ENCODE results near the gene TYMS.

Gene TYMS

GRCh38 chr18:657311-658000, at the start of gene TYMS:
Gene TYMS, plus strand, starts transcription at chr18:657653. Its CDS starts 90 bp downstream, at chr18:657743.
- peak; percentile 28 for DNase-seq

- no peak for DNase-seq
Observed at GRCh38 chr18:607930-608329, 49.5 kb upstream of the TYMS start.

DNA sequence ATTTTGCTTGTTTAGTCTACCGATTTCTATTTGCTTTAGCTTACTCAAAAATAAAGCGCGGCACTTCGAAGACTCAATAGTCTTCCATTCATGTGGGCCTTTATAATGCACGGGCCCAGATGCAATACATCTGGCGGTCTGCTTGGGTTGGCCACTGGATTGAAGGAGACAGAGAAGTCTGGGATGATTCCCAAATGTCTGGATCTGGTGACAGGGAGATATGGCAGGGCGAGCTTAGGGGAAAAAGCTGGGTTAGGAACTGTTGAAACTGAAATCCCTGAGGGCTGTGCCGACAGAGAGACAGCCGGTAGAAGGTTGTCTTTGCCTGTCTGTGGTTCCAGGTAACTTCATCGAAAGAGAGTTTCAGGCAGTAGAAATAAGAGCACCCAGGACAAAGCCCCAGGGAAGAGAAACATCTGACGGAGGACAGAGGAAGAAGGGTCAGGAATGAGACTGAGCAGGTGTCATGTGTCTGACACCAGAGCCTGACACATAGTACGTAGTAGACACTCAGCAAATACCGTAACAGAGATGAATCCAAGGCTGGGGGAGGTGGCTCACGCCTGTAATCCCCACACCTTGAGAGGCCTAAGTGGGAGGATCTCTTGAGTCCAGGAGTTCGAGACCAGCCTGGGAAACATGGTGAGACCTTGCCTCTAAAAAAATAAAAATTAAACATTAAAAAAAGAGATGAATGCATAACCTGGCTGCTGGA, 47.1 kb upstream of the TYMS start:
- DNase-seq, result no peak

GRCh38 chr18:612156-612555, 45.3 kb upstream of the TYMS start:
- no peak for DNase-seq

DNA sequence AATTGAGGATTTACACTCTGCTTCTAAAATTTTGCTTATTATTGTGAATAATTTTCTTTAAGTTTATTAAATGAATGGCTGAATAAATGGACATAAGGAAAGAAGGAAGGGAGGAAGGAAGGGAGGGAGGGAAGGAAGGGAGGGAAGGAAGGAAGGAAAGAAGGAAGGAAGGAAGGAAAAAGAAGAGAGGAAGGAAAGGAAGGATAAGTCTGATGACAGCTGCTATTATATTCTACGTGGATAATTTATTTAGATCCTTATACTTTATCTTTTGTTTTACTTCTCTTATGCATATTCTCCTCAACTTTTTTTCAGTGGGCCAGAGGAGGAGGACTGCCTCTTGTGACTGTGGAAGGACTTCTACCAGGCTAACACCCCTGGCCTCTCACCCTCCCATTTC, 43.3 kb upstream of the TYMS start:
- DNase-seq, result no peak

DNA sequence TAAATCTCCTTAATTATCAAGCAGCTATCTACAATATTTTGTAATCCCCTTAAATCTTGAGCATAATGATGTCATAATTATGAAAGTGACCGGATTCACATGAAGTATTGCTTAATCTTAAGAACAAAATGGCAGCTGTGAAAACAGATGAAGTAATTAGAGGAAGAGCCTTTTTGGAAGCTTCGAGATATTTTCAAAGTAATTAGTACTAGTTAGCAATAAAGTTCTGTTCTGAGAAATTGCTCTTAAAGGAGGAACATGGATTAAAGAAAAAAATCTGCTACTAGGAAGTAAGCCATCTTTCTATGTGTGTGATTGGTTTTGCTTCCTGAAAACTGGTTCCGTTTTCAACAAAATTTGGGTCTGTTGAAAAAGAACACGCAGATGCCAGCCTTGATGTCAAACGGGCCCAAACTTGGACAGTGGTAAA, 42.3 kb upstream of the TYMS start:
- peak; percentile 8 for DNase-seq

DNA sequence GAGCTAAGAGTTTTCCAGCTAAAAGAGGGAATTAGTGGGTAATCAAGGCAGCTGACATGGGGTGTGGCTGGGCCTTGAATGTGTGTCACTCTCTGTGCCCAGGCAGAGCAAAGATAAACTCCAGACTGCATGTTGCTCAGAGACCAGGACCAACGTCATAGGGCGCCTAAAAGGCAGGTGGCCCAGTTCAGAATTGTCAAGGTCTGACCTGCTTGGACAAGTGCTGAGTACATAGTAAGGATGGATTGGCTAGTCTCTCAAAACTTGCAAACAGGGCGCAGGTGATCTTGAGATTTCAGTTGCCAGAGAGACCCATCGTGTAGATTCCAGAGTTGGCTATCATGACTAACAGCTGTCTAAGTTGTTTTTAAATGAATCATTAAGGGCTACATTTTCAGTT, 41.7 kb upstream of the TYMS start:
- no peak for DNase-seq

DNA sequence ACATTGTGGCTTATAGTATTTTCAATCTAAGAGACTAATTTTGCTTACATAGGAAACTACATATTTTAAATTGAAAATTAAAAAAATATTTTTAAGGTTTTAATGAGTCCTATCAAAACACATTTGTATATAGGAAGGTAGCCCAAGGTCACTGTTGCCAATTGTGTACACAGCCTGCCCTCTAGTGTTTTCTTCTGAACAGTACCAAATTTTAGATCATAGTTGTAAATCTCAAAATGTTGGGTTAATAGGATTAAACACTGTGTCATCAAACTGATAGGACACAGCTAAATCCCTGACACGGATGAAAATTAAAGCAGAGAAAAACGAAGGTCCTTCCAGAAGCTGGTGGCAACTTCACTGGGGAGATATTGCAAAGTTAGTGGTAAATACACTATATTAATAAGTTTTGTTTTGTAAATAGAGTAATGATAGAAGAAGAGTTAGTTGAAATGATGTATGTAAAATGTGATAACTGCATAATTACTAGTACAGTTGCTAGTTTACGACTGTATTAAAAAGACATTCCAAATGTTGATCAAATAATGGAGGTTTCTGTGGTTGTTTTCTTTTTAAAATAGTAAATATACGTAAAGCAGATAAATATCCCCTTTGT, 41.0 kb upstream of the TYMS start:
- DNase-seq, result peak; percentile 39

GRCh38 chr18:617970-618504, 39.4 kb upstream of the TYMS start:
- no peak for DNase-seq

GRCh38 chr18:618618-619017, 38.8 kb upstream of the TYMS start:
- DNase-seq, result no peak

- no peak for DNase-seq
Observed at GRCh38 chr18:621291-622043, 36.0 kb upstream of the TYMS start.

GRCh38 chr18:622289-622688, 35.2 kb upstream of the TYMS start:
- no peak for DNase-seq

DNA sequence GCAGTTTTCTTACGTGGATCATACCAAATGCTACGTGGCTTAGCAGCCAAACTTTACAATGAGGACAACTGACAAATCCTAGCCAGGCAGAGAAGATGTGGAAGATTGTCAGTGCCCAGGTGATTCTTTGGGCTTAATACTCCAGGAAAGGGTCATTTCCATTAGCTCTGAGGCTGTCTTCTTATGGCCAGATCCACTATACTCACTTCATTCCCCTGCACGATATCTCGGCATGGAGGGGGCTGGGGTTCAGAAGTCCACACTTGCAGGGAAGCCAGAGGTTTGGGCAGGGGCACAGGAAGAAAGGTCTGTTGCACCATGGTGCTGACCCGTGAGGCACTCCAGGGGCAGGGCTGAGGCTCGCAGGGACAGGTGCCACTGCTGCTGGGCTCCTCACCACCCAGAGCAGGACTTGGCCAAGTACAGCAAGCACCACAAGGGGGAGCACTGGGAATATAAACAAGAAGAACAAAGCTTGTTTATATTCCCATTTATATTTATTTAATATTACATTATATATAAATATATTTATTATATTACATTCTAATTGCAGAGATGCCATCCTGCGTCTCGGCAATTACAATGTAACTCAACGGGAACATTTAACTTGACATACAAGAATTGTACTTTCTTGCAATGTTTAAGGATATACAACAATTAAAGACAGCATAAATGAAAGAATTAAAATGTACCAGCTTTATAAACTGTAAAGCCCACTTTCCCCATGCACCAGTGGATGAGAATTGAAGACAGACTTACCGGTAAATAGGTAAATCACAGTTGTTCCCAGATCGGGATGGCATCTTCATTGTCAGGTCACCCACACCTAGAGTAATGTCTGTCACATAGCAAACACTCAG, 33.5 kb upstream of the TYMS start:
- peak; percentile 57 for DNase-seq

DNA sequence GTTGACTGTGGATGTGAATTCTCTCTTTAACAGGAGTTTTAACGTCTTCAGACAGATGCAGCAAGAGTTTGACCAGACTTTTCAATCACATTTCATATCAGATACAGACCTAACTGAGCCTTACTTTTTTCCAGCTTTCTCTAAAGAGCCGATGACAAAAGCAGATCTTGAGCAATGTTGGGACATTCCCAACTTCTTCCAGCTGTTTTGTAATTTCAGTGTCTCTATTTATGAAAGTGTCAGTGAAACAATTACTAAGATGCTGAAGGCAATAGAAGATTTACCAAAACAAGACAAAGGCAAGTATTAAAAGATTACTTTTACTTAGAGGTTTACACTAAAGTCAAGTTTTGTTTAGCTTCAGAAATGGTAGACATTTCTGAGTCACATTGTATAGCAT, 30.2 kb upstream of the TYMS start:
- no peak for DNase-seq

DNA sequence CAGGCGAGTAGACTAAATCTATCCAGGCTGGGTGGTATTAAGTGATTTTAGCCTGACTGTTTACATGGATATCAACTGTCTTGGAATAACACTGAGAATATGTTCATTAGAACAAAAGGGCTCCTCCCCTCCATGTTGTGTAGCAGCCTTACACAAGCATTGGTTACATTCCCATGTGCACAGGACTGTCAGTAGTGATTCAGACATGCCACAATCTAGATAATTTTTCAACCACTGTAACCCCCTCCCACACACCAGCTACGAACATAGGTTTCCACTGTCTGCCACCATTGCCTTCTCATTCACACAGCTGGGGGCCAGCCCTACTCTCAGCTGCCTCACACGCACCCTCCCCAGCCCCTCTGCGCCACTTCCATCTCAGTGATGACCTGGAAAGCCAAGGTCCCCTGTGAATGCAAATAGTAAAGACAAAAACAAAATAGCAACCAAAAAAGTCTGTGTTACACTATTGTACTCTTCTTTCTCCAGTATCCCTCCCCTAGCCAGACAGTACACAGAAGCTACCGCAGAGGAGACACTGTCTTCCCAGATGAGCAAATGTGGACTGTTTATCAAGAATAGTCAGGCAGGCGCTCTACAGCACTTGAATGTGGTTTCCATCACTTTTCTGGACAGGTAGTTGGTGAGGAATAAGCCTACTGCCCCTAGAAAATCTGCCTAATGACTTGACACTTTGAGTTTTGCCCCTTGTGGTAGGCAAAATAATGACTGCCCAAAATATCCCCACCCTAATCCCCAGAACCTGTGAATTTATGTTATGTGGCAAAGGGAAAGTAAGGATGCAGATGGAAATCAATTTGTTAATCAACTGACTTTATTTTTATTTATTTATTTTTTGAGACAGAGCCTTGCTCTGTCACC, 27.9 kb upstream of the TYMS start:
- DNase-seq, result no peak

GRCh38 chr18:631560-631959, 25.9 kb upstream of the TYMS start:
- no peak for DNase-seq

DNA sequence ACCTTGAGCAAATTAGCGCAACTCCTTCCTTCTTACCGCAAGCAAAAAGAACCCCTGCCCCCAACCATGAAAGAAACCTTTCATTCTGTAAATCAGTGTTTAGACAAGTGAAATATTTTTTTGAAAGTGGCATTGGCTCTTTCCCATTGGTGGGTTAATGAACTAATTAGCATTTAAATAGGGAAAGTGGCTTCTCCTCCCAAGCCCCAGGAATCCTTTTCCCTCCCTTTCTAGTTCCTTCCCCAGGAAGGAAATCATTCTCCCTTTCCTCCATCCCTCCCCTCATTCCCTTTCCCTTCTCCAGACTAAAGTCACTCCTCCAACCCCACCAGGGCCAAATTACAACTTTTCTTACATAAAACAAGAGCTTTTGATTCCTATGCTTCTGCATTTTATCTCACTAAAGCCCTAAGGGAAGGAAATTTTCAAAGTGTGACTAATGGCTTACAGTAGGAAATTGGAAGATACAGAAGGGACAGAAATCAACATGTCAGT, 22.9 kb upstream of the TYMS start:
- no peak for DNase-seq

DNA sequence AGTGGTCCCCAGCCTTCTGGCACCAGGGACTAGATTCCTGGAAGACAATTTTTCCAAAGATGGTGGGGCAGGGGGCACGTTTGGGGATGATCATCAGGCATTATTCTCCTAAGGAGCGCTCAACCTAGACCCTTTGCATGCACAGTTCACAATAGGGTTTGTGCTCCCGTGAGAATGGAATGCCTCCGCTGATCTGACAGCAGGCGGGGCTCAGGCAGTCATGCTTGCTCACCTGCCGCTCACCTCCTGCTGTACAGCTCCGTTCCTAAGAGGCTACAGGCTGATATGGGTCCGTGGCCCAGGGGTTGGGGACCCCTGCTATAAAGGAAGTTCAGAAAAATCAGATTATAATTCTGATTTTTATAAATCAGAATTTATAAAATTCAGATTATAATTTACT, 22.3 kb upstream of the TYMS start:
- no peak for DNase-seq

DNA sequence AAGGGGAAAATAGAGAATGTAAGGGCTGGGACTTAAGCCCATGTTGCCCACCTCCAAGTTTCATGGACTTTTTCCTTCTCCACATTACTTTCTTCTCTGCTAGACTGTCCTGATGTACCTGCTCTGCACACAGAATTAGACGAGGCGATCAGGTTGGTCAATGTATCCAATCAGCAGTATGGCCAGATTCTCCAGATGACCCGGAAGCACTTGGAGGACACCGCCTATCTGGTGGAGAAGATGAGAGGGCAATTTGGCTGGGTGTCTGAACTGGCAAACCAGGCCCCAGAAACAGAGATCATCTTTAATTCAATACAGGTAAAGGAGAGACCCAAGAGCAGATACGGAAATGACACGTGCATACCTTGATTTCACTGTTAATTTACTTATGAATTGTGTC, 16.2 kb upstream of the TYMS start:
- no peak for DNase-seq

DNA sequence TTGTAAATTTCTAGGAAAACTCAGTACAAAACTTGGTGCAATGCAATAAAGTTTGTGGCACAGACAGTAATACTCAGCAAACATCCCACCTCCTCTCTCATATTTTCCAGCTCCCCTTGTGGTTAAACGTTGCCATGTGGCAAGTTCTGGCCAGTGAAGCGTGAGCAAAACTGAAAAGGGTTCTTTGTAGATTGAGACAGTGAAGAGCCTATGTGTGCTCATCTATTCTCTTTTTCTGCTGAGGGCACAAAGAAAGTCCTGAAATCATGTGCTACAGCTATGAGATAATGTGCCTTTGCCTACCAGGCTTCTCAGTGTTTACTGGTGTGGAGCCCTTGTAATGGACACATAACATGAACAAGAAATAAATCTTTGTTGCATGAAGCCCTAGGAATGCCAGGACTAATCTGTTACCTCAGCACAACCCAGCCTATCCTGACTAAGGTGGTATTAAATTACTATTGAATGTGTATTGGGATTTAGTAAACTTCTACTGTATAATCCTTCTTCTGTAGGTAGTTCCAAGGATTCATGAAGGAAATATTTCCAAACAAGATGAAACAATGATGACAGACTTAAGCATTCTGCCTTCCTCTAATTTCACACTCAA, 13.0 kb upstream of the TYMS start:
- DNase-seq, result no peak

GRCh38 chr18:647304-647703, 10.1 kb upstream of the TYMS start:
- DNase-seq, result no peak
